ENCODE results near the gene TFDP2. TPM values are rescaled to one million over a fixed set of nuclear protein-coding genes. Genes with fewer than 3 reads are reported as not detected.

The TFDP2 gene
- total and polyA plus RNA-seq, 10 donors: 4.1 to 40.5 (median 27.9) TPM

DNA sequence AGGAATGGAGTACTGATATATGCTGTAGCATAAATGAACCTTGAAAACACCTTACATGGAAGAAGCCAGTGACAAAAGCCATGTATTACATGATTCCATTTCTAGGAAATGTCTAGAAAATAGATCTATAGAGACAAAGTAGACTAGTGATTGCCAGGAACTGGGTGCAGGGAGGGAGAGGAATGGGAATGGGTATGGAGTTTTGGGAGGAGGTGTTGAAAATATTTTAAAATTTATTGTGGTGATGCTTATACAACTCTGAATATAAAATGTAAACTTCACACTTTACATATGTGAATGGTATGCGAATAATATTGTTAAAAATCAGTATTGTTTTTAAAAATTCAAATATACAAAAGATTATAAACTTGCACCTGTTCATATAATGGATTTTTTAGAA lies 250.4 kb downstream of the TFDP2 start:
- peaks cover 0 to 18% (median 13%) of the 10 kb centered on the region in 8 donors for H3K9me3 ChIP-seq
- peaks cover 0 to 33% (median 0%) of the 10 kb centered on the region in 6 donors for H3K36me3 ChIP-seq
- no peak overlapping the region for H3K4me3 ChIP-seq
- H3K27me3 ChIP-seq (replicated peaks in 1 of 7): no peaks in the 10 kb centered on the region
- no peak for DNase-seq
- TF ChIP-seq POLR2A (IDR thresholded peaks at IDR 0.05): no peak
- TF ChIP-seq, protein P1, sequence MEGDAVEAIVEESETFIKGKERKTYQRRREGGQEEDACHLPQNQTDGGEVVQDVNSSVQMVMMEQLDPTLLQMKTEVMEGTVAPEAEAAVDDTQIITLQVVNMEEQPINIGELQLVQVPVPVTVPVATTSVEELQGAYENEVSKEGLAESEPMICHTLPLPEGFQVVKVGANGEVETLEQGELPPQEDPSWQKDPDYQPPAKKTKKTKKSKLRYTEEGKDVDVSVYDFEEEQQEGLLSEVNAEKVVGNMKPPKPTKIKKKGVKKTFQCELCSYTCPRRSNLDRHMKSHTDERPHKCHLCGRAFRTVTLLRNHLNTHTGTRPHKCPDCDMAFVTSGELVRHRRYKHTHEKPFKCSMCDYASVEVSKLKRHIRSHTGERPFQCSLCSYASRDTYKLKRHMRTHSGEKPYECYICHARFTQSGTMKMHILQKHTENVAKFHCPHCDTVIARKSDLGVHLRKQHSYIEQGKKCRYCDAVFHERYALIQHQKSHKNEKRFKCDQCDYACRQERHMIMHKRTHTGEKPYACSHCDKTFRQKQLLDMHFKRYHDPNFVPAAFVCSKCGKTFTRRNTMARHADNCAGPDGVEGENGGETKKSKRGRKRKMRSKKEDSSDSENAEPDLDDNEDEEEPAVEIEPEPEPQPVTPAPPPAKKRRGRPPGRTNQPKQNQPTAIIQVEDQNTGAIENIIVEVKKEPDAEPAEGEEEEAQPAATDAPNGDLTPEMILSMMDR (IDR thresholded peaks at IDR 0.05 in 8 of 11, conservative IDR thresholded peaks at IDR 0.05 in 3 of 11): no peak
- no peak for TF ChIP-seq POLR2AphosphoS5 (IDR thresholded peaks at IDR 0.05)
- intact Hi-C loops (cut with DNase I; ENCODE audit: low total_unique reads): no loop called here
- WGBS, 5 donors: 94 to 100% (median 98%) methylated on average over 1 of the region's 1 CpG
- peaks cover 0 to 8% (median 0%) of the 10 kb centered on the region in 6 donors for H3K4me1 ChIP-seq
- no peak overlapping the region for H3K27ac ChIP-seq

DNA sequence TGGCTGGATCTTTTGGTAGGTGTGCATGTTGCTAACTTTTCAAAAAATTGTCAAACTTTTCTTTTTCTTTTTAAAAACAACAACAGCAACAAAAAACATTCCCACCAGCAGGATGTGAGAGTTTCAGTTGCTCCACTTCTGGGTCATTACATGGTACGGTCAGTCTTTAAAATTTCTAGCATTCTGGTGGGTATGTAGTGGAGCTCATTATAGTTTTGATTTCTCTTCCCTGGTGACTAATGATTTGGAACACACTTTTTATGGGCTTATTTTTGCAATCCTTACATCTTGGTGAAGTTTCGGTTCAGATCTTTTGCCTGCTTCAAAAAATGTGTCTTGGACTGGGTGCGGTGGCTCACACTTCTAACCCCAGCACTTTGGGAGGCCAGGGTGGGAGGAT lies 253.6 kb downstream of the TFDP2 start:
- H3K9me3 ChIP-seq: peaks cover 0 to 15% (median 12%) of the 10 kb centered on the region in 8 donors
- H3K27ac ChIP-seq: no peak overlapping the region
- no peak overlapping the region for H3K4me3 ChIP-seq
- intact Hi-C loops (cut with DNase I; ENCODE audit: low total_unique reads): no loop called here
- no peak for DNase-seq
- H3K4me1 ChIP-seq: no peaks in the 10 kb centered on the region
- TF ChIP-seq, protein P1 (IDR thresholded peaks at IDR 0.05 in 8 of 11, conservative IDR thresholded peaks at IDR 0.05 in 3 of 11): no peak
- no peak for TF ChIP-seq POLR2A (IDR thresholded peaks at IDR 0.05)
- TF ChIP-seq POLR2AphosphoS5 (IDR thresholded peaks at IDR 0.05): no peak
- H3K36me3 ChIP-seq: peaks cover 0 to 27% (median 0%) of the 10 kb centered on the region in 6 donors
- H3K27me3 ChIP-seq (replicated peaks in 1 of 7): no peaks in the 10 kb centered on the region
- WGBS, 5 donors: 93 to 99% (median 94%) methylated on average over 3 of the region's 3 CpGs

DNA sequence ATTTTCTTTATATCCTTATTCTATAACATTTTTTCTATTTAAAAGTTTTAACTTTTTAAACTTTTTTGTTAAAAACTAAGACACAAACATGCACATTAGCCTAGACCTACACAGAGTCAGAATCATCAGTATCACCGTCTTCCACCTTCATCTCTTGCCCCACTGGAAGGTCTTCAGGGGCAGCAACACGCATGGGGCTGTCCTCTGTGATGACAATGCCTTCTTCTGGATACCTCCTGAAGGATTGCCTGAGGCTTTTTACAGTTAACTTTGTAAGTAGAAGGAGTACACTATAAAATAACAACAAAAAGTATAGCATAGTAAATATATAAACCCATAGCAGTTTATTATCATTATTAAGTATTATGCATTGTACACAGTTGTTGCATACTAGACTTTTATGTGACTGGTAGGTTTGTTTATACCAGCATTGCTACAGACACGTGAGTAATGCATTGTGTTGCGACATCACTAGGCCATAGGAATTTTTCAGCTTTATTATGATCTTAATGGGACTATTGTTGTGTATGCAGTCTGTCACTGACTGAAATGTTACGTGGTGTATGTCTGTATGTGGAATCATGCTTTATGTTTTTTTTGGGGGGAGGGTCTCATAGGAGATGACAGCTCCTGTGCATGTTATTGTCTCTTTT lies 254.7 kb downstream of the TFDP2 start:
- TF ChIP-seq POLR2A (IDR thresholded peaks at IDR 0.05): no peak
- TF ChIP-seq POLR2AphosphoS5 (IDR thresholded peaks at IDR 0.05): no peak
- TF ChIP-seq, protein P1 (IDR thresholded peaks at IDR 0.05 in 8 of 11, conservative IDR thresholded peaks at IDR 0.05 in 3 of 11): no peak
- H3K9me3 ChIP-seq: peaks cover 0 to 4% (median 2%) of the 10 kb centered on the region in 8 donors
- no peak overlapping the region for H3K4me3 ChIP-seq
- intact Hi-C loops (cut with DNase I; ENCODE audit: low total_unique reads): no loop called here
- no peaks in the 10 kb centered on the region for H3K4me1 ChIP-seq
- WGBS, 5 donors: 67 to 91% (median 75%) methylated on average over 5 of the region's 5 CpGs
- H3K27me3 ChIP-seq (replicated peaks in 1 of 7): no peaks in the 10 kb centered on the region
- H3K36me3 ChIP-seq: peaks cover 0 to 20% (median 0%) of the 10 kb centered on the region in 6 donors
- no peak for DNase-seq
- H3K27ac ChIP-seq: no peak overlapping the region

Small RNA genes lying within 50 kb of the gene (small RNA-seq; reads per million reads assigned to genes)
- 0 reads per million in 4 donors for gene RNU6-425P
- gene RNU6-509P: 0 reads per million in 4 donors

Other genes with a start within 250 kb of the TFDP2 start
- 10 to 100 TPM in 6 of 7 donors, 1 to 10 TPM in 1; 10.0 to 21.0 (median 14.4) TPM for gene GK5, start 76.0 kb upstream of the TFDP2 start, total RNA-seq
- 1 to 10 TPM; 2.1 to 4.1 (median 3.6) TPM for gene GK5, start 76.0 kb upstream of the TFDP2 start, polyA plus RNA-seq